HG02678 (cell line): ENCODE data around the gene CELF2.

Experiments used
- ATAC-seq: cut with Tn5 transposase; IDR thresholded peaks from one replicate; pipeline ENCODE4 v1.9.1; 2021; ENCODE audit warnings: mild to moderate bottlenecking, moderate library complexity; ENCODE audit not compliant: unreplicated experiment

CELF2 gene

DNA sequence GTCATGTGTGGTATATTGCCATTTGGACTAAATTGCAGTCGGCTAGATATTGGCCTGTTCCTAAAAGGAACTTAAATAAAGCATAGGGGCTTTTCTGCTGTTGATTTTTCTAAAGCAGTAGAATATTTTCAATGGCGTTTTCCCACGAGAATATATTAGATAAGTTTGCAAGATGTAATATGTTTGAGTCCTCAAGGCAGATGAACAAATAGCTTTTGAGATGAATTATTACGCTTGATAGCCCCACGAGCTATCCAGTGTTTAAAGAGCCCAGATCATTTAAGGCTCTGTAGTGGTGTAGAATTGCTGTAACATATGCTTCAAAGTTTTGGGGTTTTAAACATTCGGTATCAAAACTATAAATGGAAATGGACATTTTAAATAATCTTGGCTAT, 2.9 kb downstream of the CELF2 start:
- ATAC-seq, result no peak

DNA sequence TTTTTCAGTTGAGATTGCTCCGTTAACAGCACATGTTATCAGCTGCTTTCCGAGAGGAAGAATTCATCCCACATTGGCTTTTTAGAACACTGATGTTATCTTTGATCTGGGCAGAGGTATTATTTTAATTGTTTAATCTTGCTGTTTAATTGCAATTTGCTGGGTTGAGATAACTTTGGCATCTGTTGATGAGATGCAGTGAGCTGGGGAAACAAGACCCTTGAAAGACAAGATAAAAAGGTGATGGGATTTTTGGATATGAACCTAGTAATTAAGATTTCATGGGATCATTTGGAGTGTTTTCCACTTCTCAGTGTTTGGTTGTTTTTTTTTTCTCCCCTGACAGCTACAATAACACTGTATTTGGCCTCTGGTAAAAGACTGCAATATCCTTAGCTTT, 4.5 kb downstream of the CELF2 start:
- no peak for ATAC-seq

GRCh38 chr10:11023009-11023953, 5.6 kb downstream of the CELF2 start:
- no peak for ATAC-seq

DNA sequence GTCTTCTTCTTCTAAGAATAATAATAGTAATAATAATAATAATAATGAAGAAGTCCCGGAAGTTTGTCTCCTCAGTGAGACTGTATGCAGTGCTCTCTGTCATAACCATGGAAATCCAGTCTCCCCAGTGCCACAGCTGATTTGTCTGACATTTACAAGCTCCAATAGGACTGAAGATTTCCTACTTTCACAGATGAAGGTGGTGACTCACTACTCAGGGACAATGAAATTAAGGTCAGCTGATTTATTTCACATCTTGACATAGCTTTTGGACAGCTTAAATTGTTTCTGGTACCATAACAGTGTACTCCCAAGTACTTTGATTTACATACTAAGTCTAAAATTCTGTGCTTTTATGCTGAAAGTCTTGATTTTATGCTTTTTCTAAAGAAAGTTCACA, 6.9 kb downstream of the CELF2 start:
- ATAC-seq, result no peak

DNA sequence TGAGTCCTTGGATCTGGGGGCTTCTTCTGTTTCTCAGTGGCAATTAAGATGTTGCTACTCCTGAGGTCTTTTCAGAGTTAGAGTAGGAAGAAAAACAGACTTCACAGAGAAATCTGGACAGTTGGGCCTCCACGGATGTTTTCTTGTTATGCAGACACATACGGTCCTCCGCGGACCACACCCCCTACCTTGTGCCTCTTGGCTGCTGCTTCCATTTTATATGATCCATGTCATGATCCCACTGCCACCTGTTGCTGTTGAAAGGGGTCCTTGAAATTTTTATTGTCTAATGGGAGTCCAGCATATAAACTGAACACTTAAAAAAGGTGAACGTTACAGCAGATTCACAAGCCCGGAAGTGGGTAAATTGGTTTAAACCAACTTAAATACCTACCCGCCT, 8.3 kb downstream of the CELF2 start:
- no peak for ATAC-seq

DNA sequence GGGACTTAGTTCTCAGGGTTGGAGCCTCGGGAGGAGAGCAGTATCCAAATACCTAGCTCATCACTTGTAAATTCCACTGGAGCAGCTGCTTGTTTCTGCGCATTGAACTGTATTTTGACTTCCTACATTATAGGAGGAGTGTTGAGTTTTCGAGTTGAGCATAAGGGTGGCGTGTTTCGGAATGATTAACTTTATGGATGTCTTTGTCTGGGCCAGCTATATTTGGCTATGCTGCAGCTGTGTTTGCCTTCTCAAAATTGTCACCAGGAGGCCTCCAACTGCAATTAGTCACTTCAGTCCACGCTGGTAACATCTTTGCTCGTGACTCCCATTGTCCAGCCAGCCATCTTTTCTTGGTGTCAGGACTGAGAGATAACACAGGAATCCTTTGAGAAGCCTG, 9.1 kb downstream of the CELF2 start:
- no peak for ATAC-seq

GRCh38 chr10:11034762-11035161, 17.1 kb downstream of the CELF2 start:
- ATAC-seq, result no peak

DNA sequence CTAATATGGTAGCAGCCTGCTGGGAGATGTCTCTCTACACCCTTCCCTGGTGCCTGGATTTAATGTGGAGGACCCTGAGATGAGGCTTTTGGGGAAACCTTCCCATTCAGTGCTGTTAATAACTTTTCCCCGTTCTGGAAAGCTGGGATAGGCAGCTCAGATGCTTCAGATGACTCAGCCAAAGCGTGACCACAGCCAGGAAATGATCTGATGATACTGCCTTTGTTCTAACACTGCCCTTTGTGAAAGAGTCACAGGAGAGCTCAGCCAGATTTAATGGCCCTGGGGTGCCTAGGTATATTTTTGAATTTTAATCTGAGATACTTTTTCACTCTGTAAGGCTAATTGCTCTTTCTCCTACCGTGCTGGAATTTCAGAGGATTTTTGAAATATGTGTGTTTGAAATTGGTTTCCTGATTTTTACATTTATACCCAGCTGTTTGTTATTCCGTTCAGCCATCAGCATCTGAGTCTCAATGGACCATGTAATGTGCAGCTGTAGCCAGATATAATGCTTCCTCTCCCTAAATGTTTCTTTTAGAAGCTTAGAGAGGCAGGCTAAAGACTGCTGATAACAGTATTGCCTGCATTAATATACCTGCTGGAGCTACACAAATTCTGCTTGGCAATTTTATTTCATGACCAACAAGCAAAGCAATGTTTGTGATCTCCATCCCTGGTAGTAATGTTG, 17.8 kb downstream of the CELF2 start:
- no peak for ATAC-seq

DNA sequence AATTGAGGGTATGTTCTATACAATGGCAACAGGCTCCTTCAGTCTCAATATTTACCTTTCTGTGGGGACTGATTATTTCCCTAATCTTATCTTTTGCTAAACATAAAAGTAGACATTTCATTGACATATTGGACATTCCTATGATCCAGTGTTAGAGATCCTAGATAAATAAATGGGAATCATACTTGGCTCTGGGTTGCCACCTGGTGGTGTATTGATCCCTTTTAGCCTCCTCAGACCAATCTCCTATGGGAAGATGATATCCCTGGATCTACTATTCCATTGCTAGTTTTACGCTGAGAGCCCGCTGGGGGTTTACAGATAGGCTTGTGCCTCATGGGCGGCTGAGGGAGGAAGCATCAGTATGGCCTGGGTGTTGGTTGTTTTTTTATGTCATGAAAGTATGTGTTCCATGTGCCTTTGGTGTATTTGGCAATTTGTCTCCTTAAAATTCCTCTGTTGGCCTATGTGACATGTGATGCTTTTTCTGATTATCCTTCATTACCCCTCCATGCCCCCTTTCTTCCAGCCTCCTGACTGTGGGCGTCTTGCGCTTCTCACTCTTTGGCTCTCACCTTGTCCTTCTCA, 18.8 kb downstream of the CELF2 start:
- no peak for ATAC-seq

- ATAC-seq, result no peak
Measured at GRCh38 chr10:11037991-11038390, 20.3 kb downstream of the CELF2 start.

DNA sequence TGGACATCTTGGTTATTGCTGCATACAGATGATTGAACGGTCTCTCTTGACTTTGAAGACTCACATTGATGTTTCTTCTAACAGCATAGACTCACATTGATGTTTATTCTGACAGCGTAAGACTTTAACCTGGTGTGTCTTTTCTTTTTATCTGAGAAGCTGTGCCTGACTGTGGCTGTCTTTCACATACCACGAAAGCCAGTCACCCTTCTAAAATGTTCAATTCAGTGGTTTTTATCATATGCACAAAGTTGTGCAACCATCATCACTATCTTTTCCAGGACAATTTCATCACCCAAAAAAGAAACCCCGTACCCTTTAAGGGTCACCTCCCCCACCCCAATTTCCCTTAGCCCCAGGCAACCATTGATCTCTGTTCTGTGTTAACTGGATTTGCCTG, 24.7 kb downstream of the CELF2 start:
- no peak for ATAC-seq

DNA sequence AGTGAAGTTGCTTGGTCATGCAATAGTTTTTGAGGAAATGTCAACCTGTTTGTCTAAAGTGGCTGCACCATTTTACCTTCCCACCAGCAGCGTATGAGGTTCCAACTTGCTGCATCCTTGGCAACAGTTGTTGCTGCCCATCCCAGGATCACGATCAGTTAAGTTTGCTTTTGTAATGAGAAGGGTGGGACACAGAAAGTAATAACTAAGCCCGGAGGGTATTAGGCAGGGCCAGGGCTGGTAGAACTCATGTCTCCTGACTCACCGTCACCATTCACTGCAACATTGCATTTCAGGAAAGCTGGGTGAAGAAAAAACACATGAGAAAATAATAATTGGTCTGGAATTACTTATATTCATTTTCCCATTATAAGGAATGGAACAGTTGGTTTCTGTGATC, 25.4 kb downstream of the CELF2 start:
- no peak for ATAC-seq

GRCh38 chr10:11043446-11044127, 25.9 kb downstream of the CELF2 start:
- ATAC-seq, result no peak

DNA sequence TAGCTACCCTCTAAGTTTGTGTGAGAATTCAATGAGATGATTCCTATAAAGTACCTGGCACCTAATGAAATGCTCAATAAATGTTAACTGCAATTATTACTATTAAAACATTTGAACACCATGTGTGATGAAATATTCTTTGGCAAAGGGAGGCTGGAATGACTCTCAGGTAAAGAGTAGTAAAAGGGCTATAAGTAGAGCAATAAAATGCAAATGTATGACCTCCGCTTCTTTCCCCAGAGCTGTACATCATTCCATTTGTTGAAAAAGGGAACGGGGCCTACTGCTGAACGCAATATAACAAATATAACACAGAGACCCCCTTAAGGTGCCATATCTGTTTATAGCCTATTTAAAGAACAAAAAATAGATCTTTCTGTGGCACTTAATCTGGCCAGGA, 27.8 kb downstream of the CELF2 start:
- no peak for ATAC-seq

GRCh38 chr10:11045995-11046775, 28.5 kb downstream of the CELF2 start:
- no peak for ATAC-seq

DNA sequence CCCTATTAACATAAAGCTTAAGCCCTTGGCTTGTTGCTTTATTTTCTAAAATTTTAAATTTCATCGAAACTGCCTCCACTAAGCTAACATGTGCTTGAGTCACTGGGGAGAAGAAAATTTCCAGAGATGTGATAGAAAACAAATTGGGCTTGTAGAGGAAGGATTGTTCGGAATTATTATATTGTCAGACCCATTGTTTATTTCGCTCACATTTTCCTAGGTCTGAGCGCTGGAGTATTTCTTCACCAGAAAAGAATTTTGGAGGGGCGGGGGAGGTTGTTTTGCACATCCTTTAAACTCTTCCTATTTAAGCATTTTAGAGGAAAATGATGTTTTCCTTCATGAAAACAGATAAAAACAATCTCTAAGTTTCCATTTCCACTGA, 29.1 kb downstream of the CELF2 start:
- ATAC-seq, result no peak

- no peak for ATAC-seq
Measured at GRCh38 chr10:11048707-11049278, 31.1 kb downstream of the CELF2 start.

DNA sequence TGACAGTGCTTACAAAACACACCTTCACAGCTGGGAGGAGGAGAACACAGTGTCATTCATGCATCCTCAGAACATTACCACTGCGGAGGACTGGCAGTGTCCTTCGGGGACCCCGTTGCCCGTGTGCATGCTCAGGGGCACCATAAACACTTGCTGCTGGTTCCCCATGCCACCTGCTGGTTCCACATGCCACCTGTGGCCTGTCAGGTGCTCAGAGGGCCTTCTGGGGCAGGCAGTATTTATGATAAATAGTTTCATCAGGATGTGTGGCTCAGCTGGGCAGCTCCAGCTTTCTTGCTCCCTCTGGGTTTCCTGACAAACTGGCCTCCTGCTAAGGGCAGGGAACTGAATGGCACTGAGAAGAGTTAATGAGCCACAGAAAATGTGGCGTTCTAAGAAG, 32.1 kb downstream of the CELF2 start:
- ATAC-seq, result no peak

DNA sequence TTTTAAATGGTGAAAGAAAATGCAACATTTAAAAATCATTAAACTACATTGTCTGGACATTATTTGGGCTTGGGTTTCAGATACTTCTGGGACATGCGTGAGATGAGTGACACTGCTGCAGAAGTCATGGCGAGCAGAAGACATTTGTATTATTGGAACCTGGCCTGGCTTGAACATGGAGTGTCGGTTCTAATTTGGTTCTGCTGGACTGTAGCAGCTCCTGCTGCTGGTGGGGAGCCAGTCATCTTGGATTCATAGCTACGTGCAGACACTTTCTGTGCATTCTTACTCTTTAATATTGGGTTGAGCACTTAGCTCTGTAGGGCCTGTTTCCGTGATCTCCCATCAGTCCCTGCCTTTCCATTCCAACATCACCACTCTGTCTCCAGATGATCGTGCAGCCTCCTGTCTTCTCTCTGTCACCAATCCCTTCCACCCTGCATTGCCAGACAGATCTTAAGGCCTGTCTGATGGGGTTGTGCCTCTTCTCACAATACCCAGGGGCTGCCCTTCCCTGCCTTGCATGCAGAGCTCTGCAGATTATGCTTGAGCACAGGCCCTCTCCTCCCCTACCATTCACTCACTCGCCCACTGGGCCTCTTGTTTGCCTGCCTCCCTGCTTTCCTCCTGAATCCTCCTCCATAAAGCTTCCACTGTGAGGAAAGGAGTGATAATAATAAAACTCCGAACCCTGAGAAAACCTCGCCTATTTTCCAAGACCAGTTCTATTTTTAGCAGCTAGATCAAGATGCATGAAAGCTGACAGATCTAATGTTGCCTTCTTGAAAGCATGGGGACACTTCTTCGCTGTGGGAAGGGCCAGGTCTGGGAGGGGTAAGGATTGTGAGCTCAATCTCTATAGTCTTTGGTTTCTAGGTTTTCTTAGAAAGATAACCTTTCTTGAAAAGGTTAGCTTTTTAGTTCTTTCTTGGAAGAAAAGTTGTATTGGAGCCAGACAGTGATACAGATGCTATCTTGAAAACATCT, 32.9 kb downstream of the CELF2 start:
- ATAC-seq, result no peak
